GM18519 (cell line): ENCODE results near the gene NKX2-1.
"Not testable (repeated sequence)": the region's sequence is repeated elsewhere in the genome, so short reads cannot be mapped to it uniquely, and the experiment has no call there.

Source experiments
- ATAC-seq: cut with Tn5 transposase; IDR thresholded peaks from one replicate; pipeline ENCODE4 v1.9.1; 2021; ENCODE audit warnings: mild to moderate bottlenecking, moderate library complexity; ENCODE audit not compliant: unreplicated experiment, low FRiP score

Gene NKX2-1

GRCh38 chr14:36519431-36520321 lies at the start of gene NKX2-1:
Gene NKX2-1 (minus strand): TSS chr14:36520232. CDS start chr14:36520129, 103 bp downstream.
- ATAC-seq = no peak

- no peak for ATAC-seq
Observed at GRCh38 chr14:36556811-36557433, 36.9 kb upstream of the NKX2-1 start.

GRCh38 chr14:36555998-36556743 lies 36.1 kb upstream of the NKX2-1 start:
- ATAC-seq = no peak

GRCh38 chr14:36553656-36554260 lies 33.7 kb upstream of the NKX2-1 start:
- peak; percentile 78 for ATAC-seq

- no peak for ATAC-seq
Observed at GRCh38 chr14:36550899-36551298, 30.9 kb upstream of the NKX2-1 start.

- ATAC-seq = not testable (repeated sequence)
Observed at GRCh38 chr14:36544280-36544679, 24.2 kb upstream of the NKX2-1 start.

GRCh38 chr14:36538051-36538450 lies 18.0 kb upstream of the NKX2-1 start:
- no peak for ATAC-seq

- ATAC-seq = no peak
Observed at GRCh38 chr14:36529062-36529461, 9.0 kb upstream of the NKX2-1 start.

GRCh38 chr14:36525746-36526099 lies 5.7 kb upstream of the NKX2-1 start:
- ATAC-seq = no peak

GRCh38 chr14:36524874-36525745 lies 5.1 kb upstream of the NKX2-1 start:
- ATAC-seq = no peak

- no peak for ATAC-seq
Observed at GRCh38 chr14:36524220-36524837, 4.3 kb upstream of the NKX2-1 start.

GRCh38 chr14:36522972-36523715 lies 3.1 kb upstream of the NKX2-1 start:
- no peak for ATAC-seq

- no peak for ATAC-seq
Observed at GRCh38 chr14:36522347-36522971, 2.4 kb upstream of the NKX2-1 start.

GRCh38 chr14:36521598-36522345 lies 1.7 kb upstream of the NKX2-1 start:
- no peak for ATAC-seq

GRCh38 chr14:36520601-36521525 lies 831 bp upstream of the NKX2-1 start:
- ATAC-seq = no peak

- ATAC-seq = no peak
Observed at GRCh38 chr14:36518586-36519430, 1.2 kb downstream of the NKX2-1 start.
